ENCODE measurements around the gene UROS. TPM values are rescaled to one million over a fixed set of nuclear protein-coding genes. Genes with fewer than 3 reads are reported as not detected.

The UROS gene
- total and polyA plus RNA-seq, 10 of the 15 experiments (the other 5 are each of a cell fraction or from before 2014, with no cell fraction given) = 4.3 to 112 (median 64.5) TPM

GRCh38 chr10:125871338-125871737, 48.3 kb upstream of the UROS start:
- no peak overlapping the region for H3K9ac ChIP-seq (ENCODE audit: control insufficient read depth, insufficient read depth, low read length)
- H3K4me3 ChIP-seq = no peak overlapping the region
- ChIA-PET CTCF (interaction anchor here (1.9 to 2.0 kb wide), 2 partner anchors 10 to 63 kb away, joined by 5 to 7 read pairs; no protein-coding TSS in a partner anchor), POLR2A (no interaction called here), SMC1A (ENCODE audit: uncharacterized antibody, unreplicated experiment) (interaction anchor here (0.9 to 1.8 kb wide), 2 partner anchors 11 to 96 kb away, joined by 3 to 5 read pairs; no protein-coding TSS in a partner anchor), RAD21 (ENCODE audit: unreplicated experiment) (no interaction called here)
- no peaks in the 10 kb centered on the region for H3K79me2 ChIP-seq (ENCODE audit: control insufficient read depth, insufficient read depth, low read length)
- peaks cover 0 to 3% of the 10 kb centered on the region in 2 experiments; a peak in 1 of 4 replicates for H3K36me3 ChIP-seq (ENCODE audit: control insufficient read depth in 2 of 2, insufficient read depth in 2 of 2, low read length in 1 of 2)
- ATAC-seq = no peak
- in situ Hi-C loops (cut with MboI) (no loop called here), intact Hi-C loops (cut with micrococcal nuclease; ENCODE audit: unreplicated experiment) (no loop called here)
- no peak for FAIRE-seq
- H3K9me3 ChIP-seq (replicated peaks; ENCODE audit: control insufficient read depth, insufficient read depth, low read length) = peaks cover 5% of the 10 kb centered on the region; the same call in 2 of the 3 replicates
- no TSS peak for BruUV-seq (replicated peaks)
- no peaks in the 10 kb centered on the region for H3K27me3 ChIP-seq (replicated peaks in 1 of 2; ENCODE audit: control insufficient read depth in 2 of 2, insufficient read depth in 2 of 2, low read length in 1 of 2)
- no peaks in the 10 kb centered on the region for H4K20me1 ChIP-seq (ENCODE audit: control insufficient read depth, insufficient read depth)
- no peak overlapping the region for H3K27ac ChIP-seq (ENCODE audit: control insufficient read depth, insufficient read depth)
- H3K4me2 ChIP-seq (ENCODE audit: control insufficient read depth, insufficient read depth) = no peak overlapping the region
- H3K4me1 ChIP-seq (ENCODE audit: control insufficient read depth, insufficient read depth, low read length) = no peaks in the 10 kb centered on the region
- no peak for DNase-seq (ENCODE audit: low read depth, low spot score)
- 77% methylated on average over 4 of the region's 4 CpGs for WGBS (ENCODE audit: insufficient coverage, insufficient replicate concordance, low lambda C conversion rate, missing lambda C conversion rate)
- no peak overlapping the region for H2AFZ ChIP-seq (ENCODE audit: control insufficient read depth, low read depth, low read length)
- TF ChIP-seq STAT1 (conservative IDR thresholded peaks at IDR 0.05) (no peak), TARDBP (IDR thresholded peaks at IDR 0.05; ENCODE audit: borderline replicate concordance) (no peak), WRNIP1 (IDR thresholded peaks at IDR 0.05; ENCODE audit: borderline replicate concordance, low read depth, low read length) (no peak), YY1 (IDR thresholded peaks at IDR 0.05; ENCODE audit: low read depth, low read length) (no peak)

DNA sequence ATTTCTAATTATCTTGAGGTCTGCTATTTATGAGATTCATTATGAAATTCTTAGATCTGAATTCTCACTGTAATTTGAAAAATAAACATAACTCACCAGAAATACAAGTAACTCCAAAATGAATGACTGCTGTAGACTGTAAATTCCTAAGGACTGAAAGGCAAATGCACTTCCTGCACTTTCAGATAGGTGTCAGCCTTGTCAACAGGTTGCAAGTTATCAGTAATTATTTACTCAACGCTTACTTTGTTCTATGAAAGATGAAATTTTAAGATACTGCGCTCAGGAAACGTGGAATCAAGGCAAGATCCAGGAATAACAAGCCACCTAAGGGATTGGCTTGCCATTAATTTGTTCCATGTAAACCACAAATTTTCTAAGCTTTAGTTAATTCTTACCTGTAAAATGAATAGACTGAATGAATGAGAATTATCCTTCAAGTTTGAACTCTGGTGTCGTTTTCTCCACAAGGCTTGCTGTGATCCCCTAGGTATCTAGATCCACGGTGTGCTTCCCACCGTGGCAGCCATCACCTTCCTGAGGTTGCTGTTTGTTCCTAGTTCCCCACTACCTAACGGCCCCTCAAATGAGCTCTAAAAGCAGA, 45.4 kb upstream of the UROS start:
- Histone ChIP-seq H4K20me1 (ENCODE audit: control insufficient read depth, insufficient read depth) (no peaks in the 10 kb centered on the region), H3K36me3 (ENCODE audit: control insufficient read depth in 2 of 2, insufficient read depth in 2 of 2, low read length in 1 of 2) (peaks cover 0 to 6% of the 10 kb centered on the region in 2 experiments; a peak in 1 of 4 replicates), H2AFZ (ENCODE audit: control insufficient read depth, low read depth, low read length) (no peak overlapping the region), H3K9ac (ENCODE audit: control insufficient read depth, insufficient read depth, low read length) (no peak overlapping the region), H3K27ac (ENCODE audit: control insufficient read depth, insufficient read depth) (no peak overlapping the region), H3K9me3 (replicated peaks; ENCODE audit: control insufficient read depth, insufficient read depth, low read length) (no peaks in the 10 kb centered on the region), H3K4me3 (no peak overlapping the region), H3K4me2 (ENCODE audit: control insufficient read depth, insufficient read depth) (no peak overlapping the region), H3K79me2 (ENCODE audit: control insufficient read depth, insufficient read depth, low read length) (no peaks in the 10 kb centered on the region), H3K27me3 (replicated peaks in 1 of 2; ENCODE audit: control insufficient read depth in 2 of 2, insufficient read depth in 2 of 2, low read length in 1 of 2) (no peaks in the 10 kb centered on the region), H3K4me1 (ENCODE audit: control insufficient read depth, insufficient read depth, low read length) (no peaks in the 10 kb centered on the region)
- WGBS (ENCODE audit: insufficient coverage, insufficient replicate concordance, low lambda C conversion rate, missing lambda C conversion rate) = 46% methylated on average over 7 of the region's 7 CpGs
- in situ Hi-C loops (cut with MboI) = no loop called here
- BruUV-seq (replicated peaks) = no TSS peak
- intact Hi-C loops (cut with micrococcal nuclease; ENCODE audit: unreplicated experiment) = loop anchor here (2.0 to 10.0 kb wide), 2 partner anchors 106 to 636 kb away; no protein-coding TSS in a partner anchor
- FAIRE-seq (no peak), DNase-seq (ENCODE audit: low read depth, low spot score) (no peak), ATAC-seq (peak; percentile 71)
- ChIA-PET SMC1A (ENCODE audit: uncharacterized antibody, unreplicated experiment) (interaction anchor here (1.1 to 2.4 kb wide), 3 partner anchors 9 to 14 kb away, joined by 3 to 9 read pairs (median 4); no protein-coding TSS in a partner anchor), RAD21 (ENCODE audit: unreplicated experiment) (interaction anchor here (1.3 kb wide), 2 partner anchors 14 to 87 kb away, joined by 4 to 7 read pairs; no protein-coding TSS in a partner anchor), POLR2A (no interaction called here), CTCF (interaction anchor here (0.7 to 2.7 kb wide), 16 partner anchors 9 to 821 kb away, joined by 3 to 12 read pairs (median 4); partner anchors contain the start of genes BCCIP, DHX32 and UROS)
- TF ChIP-seq IKZF2 (IDR thresholded peaks at IDR 0.05) = no peak
- peak; percentile 73 to 79 (median 74) for TF ChIP-seq CTCF (IDR thresholded peaks at IDR 0.05 in 2 of 3, conservative IDR thresholded peaks at IDR 0.05 in 1 of 3; ENCODE audit: control insufficient read depth in 2 of 3, extremely low read depth in 1 of 3, insufficient read depth in 1 of 3, low read depth in 3 of 3, low read length in 3 of 3)
- no peak for TF ChIP-seq EZH2 (IDR thresholded peaks at IDR 0.05; ENCODE audit: borderline replicate concordance, control insufficient read depth, low read depth, low read length)
- TF ChIP-seq POU2F2 (IDR thresholded peaks at IDR 0.05; ENCODE audit: borderline replicate concordance, low read depth, low read length) = no peak
- TF ChIP-seq MLLT1 (IDR thresholded peaks at IDR 0.05) = no peak
- no peak for TF ChIP-seq RB1 (IDR thresholded peaks at IDR 0.05; ENCODE audit: borderline replicate concordance)
- TF ChIP-seq STAT3 (IDR thresholded peaks at IDR 0.05; ENCODE audit: low read depth, low read length) = no peak
- TF ChIP-seq LARP7 (IDR thresholded peaks at IDR 0.05) = no peak
- TF ChIP-seq SMC3 (IDR thresholded peaks at IDR 0.05; ENCODE audit: borderline replicate concordance, low read length) = peak; percentile 29; the same call in 1 of the 2 replicates

Measured in GM12878 (cell line).